Subcutaneous adipose tissue (tissue), 4 donors: Measurements from ENCODE around the gene IGF1R. TPM values are rescaled to one million over a fixed set of nuclear protein-coding genes. Genes with fewer than 3 reads are reported as not detected.

ENCODE experiments used
- total RNA-seq, 4 donors: library from RNA; depleted of rRNA; stranded (reverse); fragments of >200 nt; gene quantifications; one replicate each; pipeline ENCODE4 v1.1.0, GENCODE V29; 2016
- TF ChIP-seq, protein P1 (sequence below): fragments of 450-650 bp; IDR thresholded peaks from one replicate; pipeline ENCODE4 v1.5.1; 2016; ENCODE audit warnings: low read depth, mild to moderate bottlenecking, control low read depth, antibody characterized with exemption, moderate library complexity

Gene IGF1R
- total RNA-seq, 4 donors from 2014 or later: 27.4 to 53.7 (median 49.7) TPM

DNA sequence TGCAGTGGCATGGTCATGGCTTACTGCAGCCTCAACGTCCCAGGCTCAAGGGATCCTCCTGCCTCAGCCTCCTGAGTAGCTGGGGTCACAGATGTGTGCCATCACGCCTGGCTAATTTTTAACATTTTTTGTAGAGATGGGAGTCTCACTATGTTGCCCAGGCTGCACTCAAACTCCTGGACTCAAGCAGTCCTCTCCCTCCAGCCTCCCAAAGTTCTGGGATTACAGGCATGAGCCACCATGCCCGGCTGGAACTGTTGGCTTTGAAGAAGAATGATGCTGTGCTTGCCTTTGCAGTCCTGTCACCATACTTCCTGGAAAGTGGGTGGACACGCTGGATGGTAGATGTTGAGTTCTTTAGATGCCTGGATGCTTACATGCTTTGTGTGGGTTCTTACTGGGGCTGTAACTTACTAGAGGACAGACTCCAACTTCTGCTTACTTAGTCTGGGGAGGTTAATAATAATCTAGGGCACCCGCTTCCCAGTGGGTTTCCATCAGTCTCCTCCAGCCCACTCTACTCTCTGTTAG lies 36.7 kb downstream of the IGF1R start:
- TF ChIP-seq, protein P1, sequence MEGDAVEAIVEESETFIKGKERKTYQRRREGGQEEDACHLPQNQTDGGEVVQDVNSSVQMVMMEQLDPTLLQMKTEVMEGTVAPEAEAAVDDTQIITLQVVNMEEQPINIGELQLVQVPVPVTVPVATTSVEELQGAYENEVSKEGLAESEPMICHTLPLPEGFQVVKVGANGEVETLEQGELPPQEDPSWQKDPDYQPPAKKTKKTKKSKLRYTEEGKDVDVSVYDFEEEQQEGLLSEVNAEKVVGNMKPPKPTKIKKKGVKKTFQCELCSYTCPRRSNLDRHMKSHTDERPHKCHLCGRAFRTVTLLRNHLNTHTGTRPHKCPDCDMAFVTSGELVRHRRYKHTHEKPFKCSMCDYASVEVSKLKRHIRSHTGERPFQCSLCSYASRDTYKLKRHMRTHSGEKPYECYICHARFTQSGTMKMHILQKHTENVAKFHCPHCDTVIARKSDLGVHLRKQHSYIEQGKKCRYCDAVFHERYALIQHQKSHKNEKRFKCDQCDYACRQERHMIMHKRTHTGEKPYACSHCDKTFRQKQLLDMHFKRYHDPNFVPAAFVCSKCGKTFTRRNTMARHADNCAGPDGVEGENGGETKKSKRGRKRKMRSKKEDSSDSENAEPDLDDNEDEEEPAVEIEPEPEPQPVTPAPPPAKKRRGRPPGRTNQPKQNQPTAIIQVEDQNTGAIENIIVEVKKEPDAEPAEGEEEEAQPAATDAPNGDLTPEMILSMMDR: no peak

DNA sequence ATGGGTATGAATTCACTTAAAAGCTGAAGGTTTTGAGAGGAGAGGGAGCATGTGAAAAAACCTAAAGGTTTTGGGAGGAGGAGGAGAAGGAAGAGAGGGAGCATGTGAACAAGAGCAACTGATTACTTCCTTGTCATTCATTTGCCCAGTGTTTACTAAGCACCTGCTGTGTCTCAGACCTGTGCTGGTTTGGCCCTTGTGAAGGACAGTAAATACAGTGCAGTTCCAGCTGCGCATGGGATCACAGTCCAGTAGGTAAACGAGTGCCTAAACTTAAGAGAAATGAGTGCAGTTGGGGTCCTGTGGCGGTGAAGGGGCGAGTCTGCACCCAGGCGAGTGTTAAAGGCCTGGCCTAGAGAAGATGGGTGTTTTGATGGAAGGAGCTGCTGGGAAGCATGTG lies 38.6 kb downstream of the IGF1R start:
- TF ChIP-seq, protein P1: no peak

DNA sequence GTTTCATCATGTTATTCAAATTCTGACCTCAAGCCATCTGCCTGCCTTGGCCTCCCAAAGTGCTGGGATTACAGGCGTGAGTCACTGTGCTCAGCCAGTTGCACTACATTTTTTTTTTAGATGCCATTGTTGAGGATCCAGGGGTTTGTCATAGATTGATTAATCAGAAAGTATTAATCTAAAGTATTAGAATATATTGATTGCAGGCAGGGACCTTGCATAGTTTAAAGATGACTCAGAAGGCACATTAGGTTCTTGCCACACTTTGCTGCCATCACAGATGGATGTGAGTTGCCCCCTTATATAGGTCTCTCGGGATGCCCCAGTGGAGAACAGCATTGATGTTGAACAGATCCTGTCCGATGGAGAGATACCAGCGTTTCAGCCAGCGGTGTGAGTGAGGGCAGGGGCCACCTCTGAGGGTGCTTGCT lies 41.1 kb downstream of the IGF1R start:
- TF ChIP-seq, protein P1: no peak

DNA sequence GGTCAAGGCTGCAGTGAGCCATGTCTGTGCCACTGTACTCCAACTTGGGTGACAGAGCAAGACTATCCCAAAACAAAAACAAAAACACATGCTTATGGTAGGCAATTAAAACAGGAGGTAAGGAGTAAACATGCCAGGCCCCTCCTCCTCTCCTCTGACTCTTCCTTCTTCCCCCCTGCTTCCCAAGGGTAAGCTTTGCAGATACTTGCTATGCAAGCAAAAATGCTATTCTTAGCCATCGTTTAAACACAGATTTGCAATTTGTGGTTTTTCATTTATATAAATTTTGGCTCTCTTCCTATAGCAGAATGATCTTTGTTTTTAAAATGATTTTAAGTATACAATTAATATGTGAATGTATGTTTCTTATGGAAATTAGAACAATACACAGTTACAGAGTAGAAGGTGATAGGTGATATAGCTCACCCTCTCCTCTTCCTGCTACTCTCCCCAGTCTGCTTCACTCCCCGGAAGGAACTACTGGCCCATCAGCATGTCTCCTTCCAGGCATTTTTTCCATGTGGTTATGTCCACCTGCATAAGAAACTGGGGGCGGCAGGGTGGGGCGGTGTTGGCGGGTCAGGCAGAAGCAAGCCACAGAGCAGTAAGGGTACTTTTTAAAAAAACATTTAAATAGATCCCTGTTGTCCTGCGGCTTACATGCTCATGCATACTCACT lies 42.1 kb downstream of the IGF1R start:
- TF ChIP-seq, protein P1: no peak

DNA sequence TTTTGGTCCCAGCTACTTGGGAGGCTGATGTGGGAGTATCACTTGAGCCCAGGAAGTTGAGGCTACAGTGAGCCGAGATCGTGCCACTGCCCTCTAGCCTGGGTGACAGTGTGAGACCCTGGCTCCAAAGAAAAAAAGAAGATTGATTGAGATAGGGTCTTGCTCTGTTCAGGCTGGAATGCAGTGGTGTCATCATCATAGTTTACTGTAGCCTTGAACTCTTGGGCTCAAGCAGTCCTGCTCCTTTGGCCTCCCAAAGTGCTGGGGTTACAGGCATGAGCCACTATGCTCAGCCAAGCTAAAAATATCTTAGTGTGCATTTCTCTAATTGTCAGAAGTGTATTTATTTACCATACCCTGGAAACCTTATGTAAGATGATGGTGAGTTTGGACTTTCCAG lies 43.9 kb downstream of the IGF1R start:
- TF ChIP-seq, protein P1: no peak

DNA sequence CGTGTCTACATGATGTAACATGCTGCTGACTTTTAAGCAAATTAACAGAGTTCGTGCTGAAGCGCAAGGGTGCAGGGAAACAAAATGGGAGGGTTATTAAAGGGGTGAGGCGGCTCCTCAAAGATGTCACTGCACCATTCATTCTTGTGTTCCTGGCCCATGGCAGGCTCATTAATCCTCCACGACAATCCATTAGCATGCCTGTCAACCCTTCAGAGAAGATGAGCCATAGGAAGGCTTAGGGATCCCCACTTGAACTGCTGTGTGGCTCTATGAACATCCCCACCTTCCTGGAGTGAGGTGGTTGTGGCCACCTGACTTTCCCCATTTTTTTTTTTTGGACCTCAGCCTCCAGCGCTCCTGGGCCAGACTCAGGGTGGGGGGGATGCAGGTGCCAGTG lies 45.8 kb downstream of the IGF1R start:
- TF ChIP-seq, protein P1: no peak

DNA sequence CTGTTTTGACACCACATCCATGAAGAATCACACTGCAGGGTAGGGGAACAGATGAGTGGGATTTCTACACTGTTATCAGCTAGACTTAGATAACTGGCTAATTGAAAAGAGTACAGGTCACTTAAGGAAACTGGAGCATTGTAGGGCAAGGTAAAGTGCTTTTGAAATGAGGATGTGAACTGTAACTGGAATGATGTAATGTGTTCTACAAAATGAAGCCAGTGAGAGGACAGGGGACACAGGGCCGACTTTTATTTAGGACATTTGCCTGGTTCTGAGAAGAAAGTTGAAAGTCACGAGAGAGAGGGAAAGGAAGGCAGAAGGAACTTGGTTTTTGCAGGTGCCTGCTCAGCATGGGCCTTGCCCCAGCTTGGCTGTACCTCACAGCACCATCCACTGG lies 50.5 kb downstream of the IGF1R start:
- TF ChIP-seq, protein P1: no peak
